GM12875 (cell line): Measurements from ENCODE around the gene MAPK8IP1.

Experiments used
- H3K4me3 ChIP-seq: one replicate; pipeline ENCODE4 v1.5.1; 2011; ENCODE audit warnings: low read depth, low read length, control low read depth
- TF ChIP-seq, protein P1 (sequence below): IDR thresholded peaks from 2 replicates; pipeline ENCODE4 v1.5.1; 2011; ENCODE audit warnings: low read depth, mild to moderate bottlenecking, control low read depth, inconsistent platforms, low read length, moderate library complexity, borderline replicate concordance; ENCODE audit not compliant: insufficient read depth

MAPK8IP1 gene

DNA sequence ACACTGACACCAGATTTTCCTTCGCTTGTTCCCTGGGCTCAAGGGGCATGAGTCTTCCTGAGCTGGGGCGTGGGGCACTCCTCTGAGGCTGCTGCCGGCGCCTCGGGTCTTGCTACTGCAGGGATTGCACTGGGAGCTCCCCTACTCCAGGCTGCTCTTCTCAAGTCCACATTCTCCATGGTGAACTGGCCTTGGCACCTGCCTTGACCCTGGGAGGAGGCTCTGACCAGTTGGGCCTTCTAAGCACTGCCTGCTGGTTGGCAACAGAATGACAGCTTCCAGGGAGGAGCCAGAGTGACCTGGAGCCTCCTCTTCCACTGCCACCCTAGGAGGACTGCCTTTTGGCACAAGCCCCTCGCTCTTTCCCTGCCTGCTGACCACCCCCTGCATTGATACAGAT, 12.1 kb downstream of the MAPK8IP1 start:
- TF ChIP-seq, protein P1, sequence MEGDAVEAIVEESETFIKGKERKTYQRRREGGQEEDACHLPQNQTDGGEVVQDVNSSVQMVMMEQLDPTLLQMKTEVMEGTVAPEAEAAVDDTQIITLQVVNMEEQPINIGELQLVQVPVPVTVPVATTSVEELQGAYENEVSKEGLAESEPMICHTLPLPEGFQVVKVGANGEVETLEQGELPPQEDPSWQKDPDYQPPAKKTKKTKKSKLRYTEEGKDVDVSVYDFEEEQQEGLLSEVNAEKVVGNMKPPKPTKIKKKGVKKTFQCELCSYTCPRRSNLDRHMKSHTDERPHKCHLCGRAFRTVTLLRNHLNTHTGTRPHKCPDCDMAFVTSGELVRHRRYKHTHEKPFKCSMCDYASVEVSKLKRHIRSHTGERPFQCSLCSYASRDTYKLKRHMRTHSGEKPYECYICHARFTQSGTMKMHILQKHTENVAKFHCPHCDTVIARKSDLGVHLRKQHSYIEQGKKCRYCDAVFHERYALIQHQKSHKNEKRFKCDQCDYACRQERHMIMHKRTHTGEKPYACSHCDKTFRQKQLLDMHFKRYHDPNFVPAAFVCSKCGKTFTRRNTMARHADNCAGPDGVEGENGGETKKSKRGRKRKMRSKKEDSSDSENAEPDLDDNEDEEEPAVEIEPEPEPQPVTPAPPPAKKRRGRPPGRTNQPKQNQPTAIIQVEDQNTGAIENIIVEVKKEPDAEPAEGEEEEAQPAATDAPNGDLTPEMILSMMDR = no peak

DNA sequence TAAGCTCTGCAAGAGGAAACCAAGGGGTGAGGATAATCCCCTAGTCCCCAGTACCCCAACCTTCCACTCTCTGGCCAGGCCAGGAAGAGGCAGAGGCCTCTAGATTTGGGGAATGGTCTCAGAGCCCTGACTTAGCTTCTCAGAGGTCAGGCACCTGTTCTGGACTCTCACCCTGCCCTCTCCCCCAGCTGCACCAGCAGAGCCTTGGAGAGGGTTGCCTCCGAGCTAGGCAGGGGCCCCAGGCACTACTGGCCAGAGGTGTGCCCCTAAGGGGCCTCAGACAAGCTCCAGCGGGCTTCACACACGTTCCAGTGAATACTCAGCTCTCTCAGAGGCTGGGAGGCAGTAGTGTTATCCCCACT, 13.6 kb downstream of the MAPK8IP1 start:
- TF ChIP-seq, protein P1 = no peak
- no peak overlapping the region for H3K4me3 ChIP-seq

More for the DNA sequence above, 12.1 kb downstream of the MAPK8IP1 start:
- H3K4me3 ChIP-seq = no peak overlapping the region

DNA sequence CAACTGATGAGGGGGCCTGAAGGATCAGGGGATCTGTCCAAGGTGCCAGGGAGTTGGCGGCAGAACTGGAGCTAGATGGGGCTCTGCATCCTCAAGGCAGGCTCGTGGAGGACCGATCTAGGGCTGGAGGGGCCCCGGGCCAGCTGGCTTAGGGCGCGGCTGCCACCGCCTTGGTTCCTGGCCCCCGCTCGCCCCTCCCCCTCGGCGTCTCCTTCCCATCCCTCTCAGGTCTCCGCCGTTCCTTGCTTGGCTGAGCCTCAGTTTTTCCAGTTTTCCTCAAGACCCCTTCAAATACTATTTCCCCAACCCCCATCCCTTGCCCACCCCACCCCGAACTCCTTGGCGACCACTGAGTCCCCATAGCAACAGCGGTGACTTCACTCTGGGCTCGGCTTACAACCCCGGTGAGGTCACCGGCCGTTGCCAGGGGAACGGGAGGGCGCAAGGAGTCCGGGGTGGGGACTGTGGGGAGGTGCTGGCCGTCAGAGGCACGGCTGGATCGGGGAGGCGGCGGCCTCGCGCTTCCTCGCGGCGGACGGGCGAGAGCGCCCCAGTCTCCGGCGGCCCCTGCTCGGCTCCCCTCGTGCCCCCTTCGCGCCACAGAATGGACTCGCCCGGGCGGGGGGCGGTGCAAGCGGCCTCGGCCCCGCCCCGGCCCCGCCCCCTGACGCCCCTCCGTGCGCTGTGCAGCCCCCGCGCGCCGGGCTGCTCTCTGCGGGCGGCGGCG, 14.2 kb downstream of the MAPK8IP1 start:
- peak overlapping the region; percentile 23 for H3K4me3 ChIP-seq
- TF ChIP-seq, protein P1 = no peak

DNA sequence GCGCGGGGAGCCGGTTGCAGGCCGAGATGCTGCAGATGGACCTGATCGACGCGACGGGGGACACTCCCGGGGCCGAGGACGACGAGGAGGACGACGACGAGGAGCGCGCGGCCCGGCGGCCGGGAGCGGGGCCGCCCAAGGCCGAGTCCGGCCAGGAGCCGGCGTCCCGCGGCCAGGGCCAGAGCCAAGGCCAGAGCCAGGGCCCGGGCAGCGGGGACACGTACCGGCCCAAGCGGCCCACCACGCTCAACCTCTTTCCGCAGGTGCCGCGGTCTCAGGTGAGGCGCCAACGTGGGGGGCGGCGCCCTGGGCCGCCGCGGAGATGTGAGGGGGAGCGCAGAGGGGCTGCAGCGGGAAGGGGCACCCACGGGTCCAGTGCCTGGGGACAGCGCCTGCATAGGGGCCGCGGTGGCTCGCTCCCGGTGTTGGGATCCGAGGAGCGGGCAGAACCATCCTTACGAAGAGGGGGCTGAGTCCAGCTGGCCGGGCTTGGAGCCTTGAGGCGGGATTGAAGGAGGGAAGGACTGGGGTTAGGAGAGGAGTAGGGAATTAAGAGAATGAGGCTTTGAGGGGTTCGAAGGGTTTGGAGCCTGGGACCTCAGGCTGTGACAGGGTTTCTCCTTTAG, 14.8 kb downstream of the MAPK8IP1 start:
- peak overlapping the region; percentile 23 for H3K4me3 ChIP-seq

DNA sequence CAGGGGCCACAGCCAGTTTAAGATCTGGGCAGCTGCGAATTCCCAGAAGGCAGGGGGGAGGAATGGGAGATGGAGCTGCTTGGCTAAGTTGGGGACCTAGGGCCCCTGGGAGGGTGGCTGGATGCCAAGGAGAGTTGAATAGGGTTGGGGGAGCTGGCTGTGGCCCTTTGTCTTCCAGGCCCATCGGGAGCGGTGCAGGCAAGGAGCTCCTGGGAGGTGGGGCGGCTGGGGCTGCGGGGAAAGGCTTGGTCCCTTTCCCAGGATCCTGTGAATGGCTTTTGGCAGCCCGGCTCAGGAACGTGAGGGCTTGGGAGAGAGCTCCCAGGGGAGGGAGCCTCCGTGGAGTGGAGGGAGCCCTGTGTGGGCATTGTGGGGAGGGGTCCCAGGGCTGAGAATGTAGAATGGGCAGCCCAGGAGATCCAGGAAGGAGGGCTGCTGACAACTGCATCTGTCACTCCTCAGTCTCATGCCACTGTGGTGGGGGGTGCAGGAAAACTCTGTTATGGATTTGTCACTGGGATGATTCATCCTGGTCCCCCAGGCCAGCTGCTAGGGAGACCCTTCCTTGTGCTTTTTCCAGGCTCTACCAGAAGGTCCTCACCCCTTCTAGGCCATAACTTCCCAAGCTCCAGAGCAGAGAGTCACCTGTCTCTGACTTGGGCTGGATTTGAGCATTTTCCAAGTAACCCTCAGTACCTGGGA, 15.6 kb downstream of the MAPK8IP1 start:
- no peak overlapping the region for H3K4me3 ChIP-seq

DNA sequence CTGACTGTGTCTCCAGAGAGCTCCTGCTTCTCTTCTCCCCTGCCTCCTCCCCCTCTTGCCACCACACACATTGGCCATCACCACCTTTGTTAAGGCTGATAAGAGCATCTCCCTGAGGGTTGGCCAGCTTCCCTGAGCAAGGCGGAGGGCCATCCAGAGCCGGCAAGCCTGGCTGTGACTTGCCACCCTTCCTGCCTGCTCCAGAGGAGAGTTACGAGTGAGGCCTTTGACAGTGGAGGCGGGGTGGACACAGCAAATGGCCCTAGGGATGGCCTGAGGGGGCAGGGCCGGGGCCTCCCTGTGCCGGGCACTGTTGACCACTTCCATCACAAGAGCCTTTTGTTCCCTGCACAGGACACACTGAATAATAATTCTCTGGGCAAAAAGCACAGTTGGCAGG, 16.2 kb downstream of the MAPK8IP1 start:
- TF ChIP-seq, protein P1 = no peak
- no peak overlapping the region for H3K4me3 ChIP-seq

More for the DNA sequence above, 15.6 kb downstream of the MAPK8IP1 start:
- TF ChIP-seq, protein P1 = no peak

DNA sequence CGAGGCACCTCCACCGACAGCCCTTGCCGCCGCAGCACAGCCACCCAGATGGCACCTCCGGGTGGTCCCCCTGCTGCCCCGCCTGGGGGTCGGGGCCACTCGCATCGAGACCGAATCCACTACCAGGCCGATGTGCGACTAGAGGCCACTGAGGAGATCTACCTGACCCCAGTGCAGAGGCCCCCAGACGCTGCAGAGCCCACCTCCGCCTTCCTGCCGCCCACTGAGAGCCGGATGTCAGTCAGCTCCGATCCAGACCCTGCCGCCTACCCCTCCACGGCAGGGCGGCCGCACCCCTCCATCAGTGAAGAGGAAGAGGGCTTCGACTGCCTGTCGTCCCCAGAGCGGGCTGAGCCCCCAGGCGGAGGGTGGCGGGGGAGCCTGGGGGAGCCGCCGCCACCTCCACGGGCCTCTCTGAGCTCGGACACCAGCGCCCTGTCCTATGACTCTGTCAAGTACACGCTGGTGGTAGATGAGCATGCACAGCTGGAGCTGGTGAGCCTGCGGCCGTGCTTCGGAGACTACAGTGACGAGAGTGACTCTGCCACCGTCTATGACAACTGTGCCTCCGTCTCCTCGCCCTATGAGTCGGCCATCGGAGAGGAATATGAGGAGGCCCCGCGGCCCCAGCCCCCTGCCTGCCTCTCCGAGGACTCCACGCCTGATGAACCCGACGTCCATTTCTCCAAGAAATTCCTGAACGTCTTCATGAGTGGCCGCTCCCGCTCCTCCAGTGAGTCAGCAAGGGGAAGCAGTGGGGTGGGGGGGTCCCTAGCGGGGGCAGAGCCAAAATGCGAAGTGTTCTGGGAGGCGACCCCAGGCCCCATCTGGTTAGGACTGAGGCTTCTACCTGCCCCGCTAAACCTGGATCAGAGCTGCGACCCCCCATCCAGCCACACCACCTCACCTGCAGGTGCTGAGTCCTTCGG, 17.3 kb downstream of the MAPK8IP1 start:
- H3K4me3 ChIP-seq = no peak overlapping the region
- TF ChIP-seq, protein P1 = no peak
